Measurements from ENCODE around the gene ARID5B. TPM values are rescaled to one million over a fixed set of nuclear protein-coding genes. Genes with fewer than 3 reads are reported as not detected.
A peak's percentile ranks its signal among the peaks of the same experiment; 100 is the strongest.

Gene ARID5B
- total RNA-seq, 1 donor from 2014 or later, result 76.8 TPM

GRCh38 chr10:62033125-62033524 lies 131.6 kb downstream of the ARID5B start:
- Mint-ChIP-seq H3K27ac (peak overlapping the region; percentile 72), H3K27me3 (no peaks in the 10 kb centered on the region), H3K9me3 (no peaks in the 10 kb centered on the region), H3K4me1 (peaks cover 87% of the 10 kb centered on the region), H3K36me3 (ENCODE audit: low read depth) (peaks cover 49% of the 10 kb centered on the region), H3K4me3 (no peak overlapping the region)
- ChIA-PET CTCF (no interaction called here), POLR2A (no interaction called here)
- no peak for DNase-seq
- TF ChIP-seq CTCF (IDR thresholded peaks at IDR 0.05), result no peak
- no peak for ATAC-seq (ENCODE audit: low read depth)
- intact Hi-C loops (cut with micrococcal nuclease), result loop anchor here (10.0 kb wide), 1 partner anchor 1102 kb away; the partner anchor contains the start of gene NRBF2

GRCh38 chr10:62034096-62034640 lies 132.7 kb downstream of the ARID5B start:
- DNase-seq (no peak), ATAC-seq (ENCODE audit: low read depth) (no peak)
- H3K27me3 Mint-ChIP-seq, result no peaks in the 10 kb centered on the region
- H3K27ac Mint-ChIP-seq, result peak overlapping the region; percentile 63
- H3K4me1 Mint-ChIP-seq, result peaks cover 87% of the 10 kb centered on the region
- no peaks in the 10 kb centered on the region for H3K9me3 Mint-ChIP-seq
- ChIA-PET POLR2A (interaction anchor here (18.1 kb wide), 1 partner anchor 132 kb away, joined by 589 read pairs; the partner anchor contains the start of gene ARID5B), CTCF (interaction anchor here (0.7 to 8.4 kb wide), 2 partner anchors 8 to 213 kb away, joined by 3 to 166 read pairs; no protein-coding TSS in a partner anchor)
- H3K36me3 Mint-ChIP-seq (ENCODE audit: low read depth), result peaks cover 45% of the 10 kb centered on the region
- no peak overlapping the region for H3K4me3 Mint-ChIP-seq
- TF ChIP-seq CTCF (IDR thresholded peaks at IDR 0.05), result no peak
- intact Hi-C loops (cut with micrococcal nuclease), result loop anchor here (10.0 kb wide), 1 partner anchor 1101 kb away; the partner anchor contains the start of gene NRBF2

GRCh38 chr10:62036186-62037081 lies 134.9 kb downstream of the ARID5B start:
- Mint-ChIP-seq H3K4me1 (peaks cover 87% of the 10 kb centered on the region), H3K27ac (peak overlapping the region; percentile 77), H3K9me3 (no peaks in the 10 kb centered on the region), H3K36me3 (ENCODE audit: low read depth) (peaks cover 32% of the 10 kb centered on the region), H3K4me3 (no peak overlapping the region), H3K27me3 (no peaks in the 10 kb centered on the region)
- ChIA-PET CTCF (interaction anchor here (0.7 to 8.4 kb wide), 10 partner anchors 10 to 286 kb away, joined by 3 to 166 read pairs (median 4); partner anchors contain the start of gene ARID5B), POLR2A (interaction anchor here (0.6 to 18.1 kb wide), 11 partner anchors 7 to 134 kb away, joined by 4 to 589 read pairs (median 25); partner anchors contain the start of gene ARID5B)
- TF ChIP-seq CTCF (IDR thresholded peaks at IDR 0.05), result no peak
- ATAC-seq (ENCODE audit: low read depth), result no peak
- DNase-seq, result no peak
- intact Hi-C loops (cut with micrococcal nuclease), result loop anchor here (10.0 kb wide), 1 partner anchor 1098 kb away; the partner anchor contains the start of gene NRBF2

- ChIA-PET CTCF (interaction anchor here (1.0 to 8.4 kb wide), 17 partner anchors 14 to 387 kb away, joined by 3 to 166 read pairs (median 6); partner anchors contain the start of gene ARID5B), POLR2A (interaction anchor here (0.5 to 18.1 kb wide), 15 partner anchors 8 to 490 kb away, joined by 3 to 589 read pairs (median 21); partner anchors contain the start of gene ARID5B)
- Mint-ChIP-seq H3K27me3 (no peaks in the 10 kb centered on the region), H3K27ac (peak overlapping the region; percentile 77), H3K36me3 (ENCODE audit: low read depth) (peaks cover 32% of the 10 kb centered on the region), H3K4me1 (peaks cover 88% of the 10 kb centered on the region), H3K9me3 (no peaks in the 10 kb centered on the region), H3K4me3 (no peak overlapping the region)
- no peak for DNase-seq
- no peak for TF ChIP-seq CTCF (IDR thresholded peaks at IDR 0.05)
- ATAC-seq (ENCODE audit: low read depth), result no peak
- intact Hi-C loops (cut with micrococcal nuclease), result loop anchor here (10.0 kb wide), 1 partner anchor 1098 kb away; the partner anchor contains the start of gene NRBF2
These were observed 135.8 kb downstream of the ARID5B start for GRCh38 chr10:62037166-62037831.

Measured in activated B cell treated with CpG ODN at 0.5 μM for 24 hours (primary cell).